HepG2 (cell line): ENCODE measurements around the gene OR7G2. TPM values are rescaled to one million over a fixed set of nuclear protein-coding genes. Genes with fewer than 3 reads are reported as not detected.
"Not testable (repeated sequence)": the region's sequence is repeated elsewhere in the genome, so short reads cannot be mapped to it uniquely, and the experiment has no call there.

ENCODE experiments used
- ATAC-seq: fragments of 200-7000 bp; cut with Tn5 transposase; 3 replicates; pipeline ENCODE4 v1.9.1; 2020; ENCODE audit warnings: mild to moderate bottlenecking, moderate library complexity
- BruUV-seq: library from RNA; stranded (reverse); fragments of 400-500 nt; replicated peaks from 2 replicates; lab custom pipeline; 2021; lab: Mats Ljungman, UMichigan
- CTCF ChIA-PET: fragments of 300-600 bp; formaldehyde crosslinking; extraction: SDS; loops from one replicate; lab custom pipeline; 2021; ENCODE audit warnings: low total read pairs, inconsistent platforms, low intra/inter-chr PET ratio; lab: Yijun Ruan, JAX
- POLR2A ChIA-PET: fragments of 350-600 bp; sonication (Branson Sonifier 250); formaldehyde crosslinking; loops from one replicate; lab custom pipeline; 2020; ENCODE audit warnings: antibody characterized with exemption, inconsistent platforms; lab: Yijun Ruan, JAX
- DNase-seq: peaks from one replicate; pipeline ENCODE4 v3.0.0-alpha.2; 2015; ENCODE audit warnings: low spot score
- FAIRE-seq: peaks from 3 replicates; lab custom pipeline; 2011; peaks lifted over from hg19 to GRCh38; lab: Jason Lieb, UNC
- H2AFZ ChIP-seq: one replicate; pipeline ENCODE4 v1.6.1; 2011; ENCODE audit warnings: low read length, inconsistent platforms
- H3K27ac ChIP-seq: fragments of 300-600 bp; 3 replicates; pipeline ENCODE4 v1.8.0; 2011; ENCODE audit warnings: mixed run types, mild to moderate bottlenecking, mixed read lengths, low read length, inconsistent platforms; ENCODE audit not compliant: insufficient read depth; ENCODE audit errors: extremely low read length
- H3K27me3 ChIP-seq, 2 experiments: fragments of 200-600 bp in 1 of 2; 2 replicates in 1 of 2; 3 replicates in 1 of 2; pipeline versions ENCODE4 v1.6.0 to v1.8.0; 2011; ENCODE audit warnings: low read length in 2 of 2, mild to moderate bottlenecking in 2 of 2, moderate library complexity in 2 of 2, inconsistent platforms in 1 of 2; ENCODE audit not compliant: insufficient read depth in 2 of 2, control insufficient read depth in 1 of 2
- H3K36me3 ChIP-seq, 2 experiments: fragments of 200-600 bp in 1 of 2; replicated peaks in 1 of 2; 2 replicates in 1 of 2; 3 replicates in 1 of 2; pipeline versions ENCODE4 v1.5.1 to v1.8.0; 2011; ENCODE audit warnings: low read length in 2 of 2, inconsistent platforms in 1 of 2; ENCODE audit not compliant: insufficient read depth in 2 of 2, control insufficient read depth in 1 of 2
- H3K4me1 ChIP-seq: 2 replicates; pipeline ENCODE4 v1.5.1; 2012; ENCODE audit warnings: low read length, inconsistent platforms; ENCODE audit not compliant: insufficient read depth
- H3K4me2 ChIP-seq: 2 replicates; pipeline ENCODE4 v1.6.0; 2011; ENCODE audit warnings: low read depth, low read length, inconsistent platforms
- H3K4me3 ChIP-seq, 3 experiments: fragments of 200-600 bp in 1 of 3; sonication (generic), shearing (Covaris generic) in 1 of 3; replicated peaks in 1 of 3; 2 replicates each; pipeline ENCODE4 v1.5.1; 2011 to 2016; ENCODE audit warnings: low read length in 3 of 3, inconsistent platforms in 2 of 3, low read depth in 2 of 3, mild to moderate bottlenecking in 2 of 3, control low read depth in 1 of 3, mixed read lengths in 1 of 3; ENCODE audit not compliant: insufficient read depth in 1 of 3
- H3K79me2 ChIP-seq: one replicate; pipeline ENCODE4 v1.6.1; 2011; ENCODE audit warnings: low read length, inconsistent platforms; ENCODE audit not compliant: insufficient read depth
- H3K9ac ChIP-seq: 2 replicates; pipeline ENCODE4 v1.6.0; 2011; ENCODE audit warnings: mild to moderate bottlenecking, low read depth, low read length, inconsistent platforms; ENCODE audit not compliant: insufficient read depth
- H3K9me3 ChIP-seq: 2 replicates; pipeline ENCODE4 v1.5.1; 2012; ENCODE audit warnings: mild to moderate bottlenecking, low read length
- H4K20me1 ChIP-seq: 2 replicates; pipeline ENCODE4 v1.6.0; 2011; ENCODE audit warnings: inconsistent platforms, mild to moderate bottlenecking, low read length, moderate library complexity; ENCODE audit not compliant: insufficient read depth
- AGO2 ChIP-seq: fragments of 200-400 bp; formaldehyde crosslinking; optimal IDR thresholded peaks from 2 replicates; pipeline ENCODE3; 2017; ENCODE audit warnings: mild to moderate bottlenecking, low read depth, low read length, moderate library complexity
- CCDC6 ChIP-seq: sonication (generic); formaldehyde crosslinking; IDR thresholded peaks from 2 replicates; pipeline ENCODE4 v1.8.1; 2022; ENCODE audit warnings: mild to moderate bottlenecking, missing genetic modification reagents, moderate library complexity
- CREB1 ChIP-seq, 2 experiments: fragments of 450-650 bp in 1 of 2; IDR thresholded peaks; 2 replicates each; pipeline ENCODE4 v1.6.1; 2016 to 2017; ENCODE audit warnings: control low read depth in 1 of 2, mild to moderate bottlenecking in 1 of 2, missing compliant biosample characterization in 1 of 2, missing genetic modification characterization in 1 of 2
- ERF ChIP-seq: IDR thresholded peaks from 2 replicates; pipeline ENCODE4 v1.6.1; 2018; ENCODE audit warnings: missing biosample characterization, missing genetic modification reagents
- MED13 ChIP-seq: sonication (generic); formaldehyde crosslinking; IDR thresholded peaks from 2 replicates; pipeline ENCODE4 v1.5.0; 2020; ENCODE audit warnings: missing genetic modification reagents
- PHB2 ChIP-seq: fragments of 450-650 bp; IDR thresholded peaks from 2 replicates; pipeline ENCODE4 v1.6.1; 2018; ENCODE audit not compliant: partially characterized antibody
- PHF21A ChIP-seq: sonication (generic); formaldehyde crosslinking; IDR thresholded peaks from 2 replicates; pipeline ENCODE4 v1.5.0; 2020; ENCODE audit warnings: mild to moderate bottlenecking, missing genetic modification reagents
- REL ChIP-seq: sonication (generic); formaldehyde crosslinking; conservative IDR thresholded peaks from 2 replicates; pipeline ENCODE4 v1.8.0; 2022; ENCODE audit warnings: mild to moderate bottlenecking, missing genetic modification reagents, moderate library complexity
- SSRP1 ChIP-seq: IDR thresholded peaks from 2 replicates; pipeline ENCODE4 v1.6.1; 2016; ENCODE audit warnings: control low read depth
- ZNF207 ChIP-seq: fragments of 450-650 bp; IDR thresholded peaks from 2 replicates; pipeline ENCODE4 v1.6.1; 2016; ENCODE audit warnings: antibody characterized with exemption, borderline replicate concordance
- ZNF598 ChIP-seq: sonication (generic); formaldehyde crosslinking; IDR thresholded peaks from 2 replicates; pipeline ENCODE4 v1.5.1; 2020; ENCODE audit warnings: mild to moderate bottlenecking, missing genetic modification reagents, borderline replicate concordance
- ZNF75D ChIP-seq: sonication (generic); formaldehyde crosslinking; IDR thresholded peaks from 2 replicates; pipeline ENCODE4 v1.8.1; 2023; ENCODE audit warnings: missing genetic modification reagents, mild to moderate bottlenecking, borderline replicate concordance
- ZNF83 ChIP-seq: sonication (generic); formaldehyde crosslinking; IDR thresholded peaks from 2 replicates; pipeline ENCODE4 v1.4.0; 2020; ENCODE audit warnings: missing genetic modification reagents, mild to moderate bottlenecking, borderline replicate concordance
- WGBS: methylation state at CpG from one replicate; pipeline ENCODE4 v1.1.6; 2017; ENCODE audit warnings: low lambda C conversion rate; 5-methylcytosine and 5-hydroxymethylcytosine counted together
- in situ Hi-C: cut with HindIII; loops from 2 replicates; pipeline ENCODE4 v1.10.0; 2017; ENCODE audit warnings: low pct_unique_long_range_greater_than_20kb; ENCODE audit not compliant: extremely low pct_ligation_motif_present
- intact Hi-C: fragments of 100-400 bp; cut with micrococcal nuclease; formaldehyde crosslinking; loops from one replicate; pipeline ENCODE4 v1.10.0; 2022; ENCODE audit not compliant: unreplicated experiment
- polyA plus RNA-seq, 8 experiments: library from polyadenylated mRNA; depleted of rRNA in 3 of 8; stranded (reverse) in 7 of 8; unstranded in 1 of 8; fragments of >200 nt; fragmentation: Illumina TruSeq in 4 of 8; extraction: Trizol in 4 of 8; gene quantifications; 2 replicates each; pipeline versions ENCODE4 v1.2.1 to v1.2.3, GENCODE V29; 2011 to 2016; ENCODE audit warnings: low read depth in 4 of 8, missing spikeins in 1 of 8, mixed read lengths in 1 of 8; ENCODE audit not compliant: insufficient read depth in 1 of 8
- total RNA-seq, 5 experiments: library from RNA; depleted of rRNA; stranded (reverse); fragments of >200 nt; fragmentation: Illumina TruSeq; extraction: Trizol; gene quantifications; 2 replicates each; pipeline ENCODE4 v1.2.3, GENCODE V29; 2016; ENCODE audit warnings: low read depth in 1 of 5
- TF ChIP-seq, protein P1 (sequence below): sonication (generic); formaldehyde crosslinking; IDR thresholded peaks from 2 replicates; pipeline ENCODE4 v1.4.0; 2020; ENCODE audit warnings: mild to moderate bottlenecking, missing genetic modification reagents

OR7G2 gene
- total and polyA plus RNA-seq, 2 of the 13 experiments (the other 11 are each of a cell fraction or from before 2014, with no cell fraction given): not detected

DNA sequence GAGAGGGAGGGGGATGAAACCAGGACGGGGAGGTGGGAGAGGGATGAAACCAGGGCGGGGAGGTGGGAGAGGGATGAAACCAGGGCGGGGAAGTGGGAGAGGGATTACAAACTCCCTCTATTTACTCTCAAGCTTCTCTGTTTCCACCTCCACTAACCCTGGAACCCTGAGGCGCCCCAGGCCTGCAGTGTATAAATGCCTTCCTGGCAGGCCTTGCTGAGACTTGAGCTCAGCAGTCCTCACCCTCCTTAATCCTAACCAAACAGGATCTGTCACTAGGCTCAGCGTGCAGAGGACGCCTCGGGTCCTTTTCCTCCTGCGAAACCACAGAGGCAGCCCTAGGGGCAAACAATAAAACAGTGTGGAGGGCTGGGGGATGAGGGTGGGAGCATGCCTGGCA is 52.5 kb downstream of the OR7G2 start:
- BruUV-seq: no TSS peak
- no peak overlapping the region for H3K4me2 ChIP-seq
- DNase-seq: no peak

DNA sequence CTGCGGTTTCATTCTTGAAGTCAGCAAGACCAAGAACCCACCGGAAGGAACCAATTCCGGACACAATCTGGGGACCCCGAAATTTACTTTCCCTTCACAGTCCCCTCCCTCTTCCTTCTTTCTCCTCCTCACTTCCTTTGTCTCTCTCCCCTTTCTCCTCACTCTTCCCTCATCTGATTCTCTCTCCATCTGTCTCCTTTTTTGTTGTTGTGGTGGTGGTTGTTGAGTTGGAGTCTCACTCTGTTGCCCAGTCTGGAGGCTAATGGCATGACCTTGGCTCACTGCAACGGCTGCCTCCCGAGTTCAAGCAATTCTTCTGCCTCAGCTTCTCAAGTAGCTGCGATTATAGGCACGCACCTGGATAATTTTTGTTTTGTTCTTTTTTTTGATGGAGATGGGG is 53.1 kb downstream of the OR7G2 start:
- H3K36me3 ChIP-seq: no peaks in the 10 kb centered on the region
- intact Hi-C loops: no loop called here
- no peak for ATAC-seq
- H2AFZ ChIP-seq: no peak overlapping the region
- TF ChIP-seq CCDC6 (CRISPR knock-in tag): no peak
- TF ChIP-seq MED13 (CRISPR knock-in tag): no peak
- TF ChIP-seq CREB1 (IDR thresholded peaks at IDR 0.05): no peak
- TF ChIP-seq CREB1 (CRISPR knock-in tag; IDR thresholded peaks at IDR 0.05): no peak
- TF ChIP-seq ZNF207: no peak
- TF ChIP-seq PHF21A (CRISPR knock-in tag): no peak
- TF ChIP-seq SSRP1: no peak
- no peak for TF ChIP-seq ZNF598 (CRISPR knock-in tag)
- no peak for TF ChIP-seq ERF
- TF ChIP-seq, protein P1, sequence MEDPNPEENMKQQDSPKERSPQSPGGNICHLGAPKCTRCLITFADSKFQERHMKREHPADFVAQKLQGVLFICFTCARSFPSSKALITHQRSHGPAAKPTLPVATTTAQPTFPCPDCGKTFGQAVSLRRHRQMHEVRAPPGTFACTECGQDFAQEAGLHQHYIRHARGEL: no peak
- no peak overlapping the region for H3K4me2 ChIP-seq
- no peaks in the 10 kb centered on the region for H4K20me1 ChIP-seq
- ChIA-PET CTCF (no interaction called here), POLR2A (no interaction called here)
- no peaks in the 10 kb centered on the region for H3K9me3 ChIP-seq
- no peak overlapping the region for H3K4me3 ChIP-seq
- no peak for FAIRE-seq
- H3K4me1 ChIP-seq: no peaks in the 10 kb centered on the region
- no peaks in the 10 kb centered on the region for H3K79me2 ChIP-seq
- no peak overlapping the region for H3K9ac ChIP-seq
- WGBS: 45% methylated on average over 8 of the region's 8 CpGs
- H3K27ac ChIP-seq: no peak overlapping the region
- DNase-seq: no peak
- in situ Hi-C loops: no loop called here
- BruUV-seq: no TSS peak
- H3K27me3 ChIP-seq: no peaks in the 10 kb centered on the region

More for the DNA sequence above, 52.5 kb downstream of the OR7G2 start:
- ATAC-seq: no peak
- H3K27ac ChIP-seq: no peak overlapping the region
- no peak overlapping the region for H2AFZ ChIP-seq
- WGBS: 21% methylated on average over 8 of the region's 8 CpGs
- H3K36me3 ChIP-seq: no peaks in the 10 kb centered on the region
- H3K4me1 ChIP-seq: no peaks in the 10 kb centered on the region
- no peaks in the 10 kb centered on the region for H3K9me3 ChIP-seq
- no peak for TF ChIP-seq REL
- TF ChIP-seq PHB2: no peak
- no peak for TF ChIP-seq AGO2
- TF ChIP-seq ZNF75D (CRISPR knock-in tag): no peak
- no peak for TF ChIP-seq ZNF83 (CRISPR knock-in tag)
- TF ChIP-seq, all 625 proteins: peak for 0
- H3K27me3 ChIP-seq: no peaks in the 10 kb centered on the region
- CTCF ChIA-PET: no interaction called here
- no peak overlapping the region for H3K4me3 ChIP-seq
- in situ Hi-C loops: no loop called here
- no peaks in the 10 kb centered on the region for H3K79me2 ChIP-seq
- no peak overlapping the region for H3K9ac ChIP-seq
- FAIRE-seq: no peak
- POLR2A ChIA-PET: no interaction called here
- no peaks in the 10 kb centered on the region for H4K20me1 ChIP-seq
- intact Hi-C loops: no loop called here

DNA sequence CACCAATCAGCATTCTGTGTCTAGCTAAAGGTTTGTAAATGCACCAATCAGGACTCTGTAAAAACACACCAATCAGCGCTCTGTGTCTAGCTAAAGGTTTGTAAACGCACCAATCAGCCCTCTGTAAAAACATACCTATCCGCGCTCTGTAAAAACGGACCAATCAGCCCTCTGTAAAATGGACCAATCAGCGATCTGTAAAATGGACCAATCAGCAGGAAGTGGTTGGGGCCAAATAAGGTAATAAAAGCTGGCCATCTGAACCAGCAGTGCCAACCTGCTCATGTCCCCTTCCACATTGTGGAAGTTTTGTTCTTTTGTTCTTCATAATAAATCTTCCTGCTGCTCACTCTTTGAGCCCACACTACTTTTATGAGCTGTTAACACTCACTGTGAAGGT is 53.6 kb downstream of the OR7G2 start:
- DNase-seq, H3K4me1 ChIP-seq, H3K27ac ChIP-seq, in situ Hi-C loops, H3K27me3 ChIP-seq, CTCF ChIA-PET, H4K20me1 ChIP-seq, FAIRE-seq, H3K4me2 ChIP-seq, intact Hi-C loops, BruUV-seq, POLR2A ChIA-PET, ATAC-seq, H3K36me3 ChIP-seq, H3K79me2 ChIP-seq, H3K4me3 ChIP-seq, H3K9me3 ChIP-seq, H2AFZ ChIP-seq, H3K9ac ChIP-seq: not testable (repeated sequence)
- 73% methylated on average over 6 of the region's 6 CpGs for whole genome bisulfite sequencing
